Prostate gland (tissue), 2 donors: Measurements from ENCODE around the gene PI3. TPM values are rescaled to one million over a fixed set of nuclear protein-coding genes. Genes with fewer than 3 reads are reported as not detected.

Experiments used
- DNase-seq: peaks from one replicate; pipeline ENCODE4 v3.0.0-alpha.2; 2019; ENCODE audit warnings: low spot score
- H3K27ac ChIP-seq, 2 donors: fragments of 200-600 bp; sonication (generic); 2 replicates each; pipeline ENCODE4 v1.5.1; 2017 to 2019
- H3K27me3 ChIP-seq: fragments of 200-600 bp; sonication (generic); replicated peaks from 2 replicates; pipeline ENCODE4 v1.5.1; 2019; ENCODE audit not compliant: insufficient read depth
- H3K36me3 ChIP-seq, 2 donors: fragments of 200-600 bp; sonication (generic); 1 replicate in 1 of 2; 2 replicates in 1 of 2; pipeline versions ENCODE4 v1.5.1 to v1.8.1; 2017 to 2019
- H3K4me1 ChIP-seq: fragments of 200-600 bp; sonication (generic); replicated peaks from 2 replicates; pipeline ENCODE4 v1.5.1; 2019
- H3K4me3 ChIP-seq, 2 donors: fragments of 200-600 bp; sonication (generic); 2 replicates each; pipeline ENCODE4 v1.5.1; 2017 to 2019
- H3K9me3 ChIP-seq: fragments of 200-600 bp; sonication (generic); 2 replicates; pipeline ENCODE4 v1.5.1; 2017
- POLR2A ChIP-seq: fragments of 450-650 bp; IDR thresholded peaks from one replicate; pipeline ENCODE4 v1.6.1; 2016; ENCODE audit warnings: antibody characterized with exemption, mild to moderate bottlenecking
- POLR2AphosphoS5 ChIP-seq: sonication (generic); formaldehyde crosslinking; IDR thresholded peaks from one replicate; pipeline ENCODE4 v1.6.1; 2017; ENCODE audit warnings: antibody characterized with exemption
- WGBS: methylation state at CpG from one replicate; pipeline ENCODE4 v1.1.5; 2018; 5-methylcytosine and 5-hydroxymethylcytosine counted together
- intact Hi-C: fragments of 100-400 bp; cut with DNase I; formaldehyde crosslinking; loops from one replicate; pipeline ENCODE4 v1.14.2; 2022
- total RNA-seq, 2 donors: library from RNA; depleted of rRNA; stranded (reverse); fragments of >200 nt; gene quantifications; one replicate each; pipeline ENCODE4 v1.1.0, GENCODE V29; 2016
- TF ChIP-seq, protein P1 (sequence below), 4 experiments: fragments of 200-600 bp in 2 of 4; fragments of 450-650 bp in 2 of 4; sonication (generic) in 2 of 4; IDR thresholded peaks; 1 replicate in 3 of 4; 2 replicates in 1 of 4; pipeline ENCODE4 v1.5.1; 2016 to 2019; ENCODE audit warnings: antibody characterized with exemption in 4 of 4, mild to moderate bottlenecking in 2 of 4, moderate library complexity in 2 of 4

The PI3 gene
- total RNA-seq, 2 donors from 2014 or later: 1.5 TPM; not detected in 1

- no peak for TF ChIP-seq POLR2AphosphoS5
- no peak for TF ChIP-seq POLR2A
- TF ChIP-seq, protein P1, sequence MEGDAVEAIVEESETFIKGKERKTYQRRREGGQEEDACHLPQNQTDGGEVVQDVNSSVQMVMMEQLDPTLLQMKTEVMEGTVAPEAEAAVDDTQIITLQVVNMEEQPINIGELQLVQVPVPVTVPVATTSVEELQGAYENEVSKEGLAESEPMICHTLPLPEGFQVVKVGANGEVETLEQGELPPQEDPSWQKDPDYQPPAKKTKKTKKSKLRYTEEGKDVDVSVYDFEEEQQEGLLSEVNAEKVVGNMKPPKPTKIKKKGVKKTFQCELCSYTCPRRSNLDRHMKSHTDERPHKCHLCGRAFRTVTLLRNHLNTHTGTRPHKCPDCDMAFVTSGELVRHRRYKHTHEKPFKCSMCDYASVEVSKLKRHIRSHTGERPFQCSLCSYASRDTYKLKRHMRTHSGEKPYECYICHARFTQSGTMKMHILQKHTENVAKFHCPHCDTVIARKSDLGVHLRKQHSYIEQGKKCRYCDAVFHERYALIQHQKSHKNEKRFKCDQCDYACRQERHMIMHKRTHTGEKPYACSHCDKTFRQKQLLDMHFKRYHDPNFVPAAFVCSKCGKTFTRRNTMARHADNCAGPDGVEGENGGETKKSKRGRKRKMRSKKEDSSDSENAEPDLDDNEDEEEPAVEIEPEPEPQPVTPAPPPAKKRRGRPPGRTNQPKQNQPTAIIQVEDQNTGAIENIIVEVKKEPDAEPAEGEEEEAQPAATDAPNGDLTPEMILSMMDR (IDR thresholded peaks at IDR 0.05): no peak
- WGBS: 87% methylated on average over 1 of the region's 1 CpG
- H3K27me3 ChIP-seq: no peaks in the 10 kb centered on the region
- no peaks in the 10 kb centered on the region for H3K4me1 ChIP-seq
- intact Hi-C loops: no loop called here
- H3K27ac ChIP-seq: no peak overlapping the region
- no peak overlapping the region for H3K4me3 ChIP-seq
- H3K36me3 ChIP-seq: no peaks in the 10 kb centered on the region
- no peaks in the 10 kb centered on the region for H3K9me3 ChIP-seq
- no peak for DNase-seq
Measured at GRCh38 chr20:45164906-45165305, 9.8 kb upstream of the PI3 start.

DNA sequence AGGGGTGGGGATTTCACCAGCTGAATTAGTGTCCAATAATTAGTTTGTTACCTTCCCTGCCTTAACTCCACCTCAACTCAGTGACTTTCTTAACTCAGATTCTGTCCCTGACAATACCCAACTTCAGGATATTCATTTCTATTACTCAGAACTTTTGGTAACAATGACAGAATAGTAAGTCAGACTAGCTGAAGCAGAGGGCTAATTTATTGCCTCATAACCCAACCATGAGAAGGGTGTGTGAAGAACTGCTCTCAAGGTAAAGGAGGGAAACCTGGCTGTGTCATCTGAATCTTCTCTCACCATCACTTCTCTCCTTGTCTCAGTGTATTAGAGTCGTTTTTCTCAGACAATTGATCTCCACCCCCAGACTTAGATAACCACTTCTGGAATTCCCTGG lies 1.2 kb upstream of the PI3 start:
- no peak for DNase-seq
- WGBS: 20% methylated on average over 1 of the region's 1 CpG
- no peaks in the 10 kb centered on the region for H3K36me3 ChIP-seq
- intact Hi-C loops: no loop called here
- H3K9me3 ChIP-seq: no peaks in the 10 kb centered on the region
- no peaks in the 10 kb centered on the region for H3K4me1 ChIP-seq
- H3K27ac ChIP-seq: no peak overlapping the region
- H3K4me3 ChIP-seq: no peak overlapping the region
- H3K27me3 ChIP-seq: no peaks in the 10 kb centered on the region
- TF ChIP-seq, protein P1 (IDR thresholded peaks at IDR 0.05): no peak
- no peak for TF ChIP-seq POLR2A
- TF ChIP-seq POLR2AphosphoS5: no peak

GRCh38 chr20:45176526-45177267 lies 2.0 kb downstream of the PI3 start:
- no peak overlapping the region for H3K4me3 ChIP-seq
- H3K27ac ChIP-seq: no peak overlapping the region
- no peaks in the 10 kb centered on the region for H3K36me3 ChIP-seq
- H3K27me3 ChIP-seq: no peaks in the 10 kb centered on the region
- DNase-seq: no peak
- TF ChIP-seq, protein P1 (IDR thresholded peaks at IDR 0.05): no peak
- TF ChIP-seq POLR2AphosphoS5: no peak
- no peak for TF ChIP-seq POLR2A
- intact Hi-C loops: no loop called here
- H3K9me3 ChIP-seq: no peaks in the 10 kb centered on the region
- H3K4me1 ChIP-seq: no peaks in the 10 kb centered on the region
- WGBS: 58% methylated on average over 4 of the region's 4 CpGs

- Histone ChIP-seq H3K4me1 (no peaks in the 10 kb centered on the region), H3K4me3 (no peak overlapping the region), H3K9me3 (no peaks in the 10 kb centered on the region), H3K27me3 (no peaks in the 10 kb centered on the region), H3K27ac (no peak overlapping the region), H3K36me3 (no peaks in the 10 kb centered on the region)
- intact Hi-C loops: no loop called here
- WGBS: 55% methylated on average over 2 of the region's 2 CpGs
- TF ChIP-seq, protein P1 (IDR thresholded peaks at IDR 0.05): no peak
- TF ChIP-seq POLR2A (no peak), POLR2AphosphoS5 (no peak)
- DNase-seq: no peak
Measured at GRCh38 chr20:45179166-45179565, 4.5 kb downstream of the PI3 start.

- WGBS: 85% methylated on average over 2 of the region's 2 CpGs
- no peaks in the 10 kb centered on the region for H3K4me1 ChIP-seq
- no peaks in the 10 kb centered on the region for H3K9me3 ChIP-seq
- H3K27ac ChIP-seq: no peak overlapping the region
- H3K27me3 ChIP-seq: no peaks in the 10 kb centered on the region
- H3K4me3 ChIP-seq: no peak overlapping the region
- intact Hi-C loops: no loop called here
- H3K36me3 ChIP-seq: no peaks in the 10 kb centered on the region
- no peak for DNase-seq
- TF ChIP-seq, protein P1 (IDR thresholded peaks at IDR 0.05): no peak
- no peak for TF ChIP-seq POLR2A
- TF ChIP-seq POLR2AphosphoS5: no peak
Measured at GRCh38 chr20:45181639-45182038, 6.9 kb downstream of the PI3 start.
